A549 (cell line): ENCODE results near the gene RNF13. TPM values are rescaled to one million over a fixed set of nuclear protein-coding genes. Genes with fewer than 3 reads are reported as not detected.
A peak's percentile ranks its signal among the peaks of the same experiment; 100 is the strongest.

Source experiments
- ATAC-seq, 2 experiments: fragments of 200-7000 bp in 1 of 2; fragments of >200 bp in 1 of 2; cut with Nextera tagmentation in 1 of 2; cut with Tn5 transposase in 1 of 2; 3 replicates each; pipeline versions ENCODE4 v1.8.0 to v1.9.1; 2018 to 2020; ENCODE audit warnings: mild to moderate bottlenecking in 1 of 2, moderate library complexity in 1 of 2
- CTCF ChIA-PET: fragments of 300-600 bp; sonication (Branson Sonifier 250); formaldehyde crosslinking; extraction: SDS; loops from one replicate; lab custom pipeline; 2021; ENCODE audit warnings: antibody characterized with exemption, inconsistent platforms; lab: Yijun Ruan, JAX
- POLR2A ChIA-PET: fragments of 350-600 bp; formaldehyde crosslinking; extraction: SDS; loops from one replicate; lab custom pipeline; 2021; ENCODE audit warnings: antibody characterized with exemption, inconsistent platforms; lab: Yijun Ruan, JAX
- DNase-seq, 2 experiments: peaks; one replicate each; pipeline versions ENCODE4 v3.0.0 to v3.0.0-alpha.2; 2011 to 2016; ENCODE audit warnings: low read depth in 1 of 2, low spot score in 1 of 2
- FAIRE-seq: peaks from 2 replicates; lab custom pipeline; 2011; peaks lifted over from hg19 to GRCh38; lab: Jason Lieb, UNC
- H3K27ac ChIP-seq, 2 experiments: fragments of >200 bp; sonication (Bioruptor Twin); formaldehyde crosslinking; 3 replicates each; pipeline ENCODE4 v1.5.1; 2016 to 2017
- H3K4me1 ChIP-seq: fragments of >200 bp; sonication (Bioruptor Twin); formaldehyde crosslinking; 3 replicates; pipeline ENCODE4 v1.6.1; 2016
- H3K4me2 ChIP-seq: fragments of >200 bp; sonication (Bioruptor Twin); formaldehyde crosslinking; 3 replicates; pipeline ENCODE4 v1.6.1; 2016
- H3K4me3 ChIP-seq: fragments of >200 bp; sonication (Bioruptor Twin); formaldehyde crosslinking; 3 replicates; pipeline ENCODE4 v1.5.1; 2016
- H3K9me3 ChIP-seq: fragments of >200 bp; sonication (Bioruptor Twin); formaldehyde crosslinking; 3 replicates; pipeline ENCODE4 v1.6.1; 2016
- CBX8 ChIP-seq: fragments of 200-600 bp; sonication (generic); IDR thresholded peaks from 2 replicates; pipeline ENCODE4 v1.6.1; 2016
- CEBPB ChIP-seq, 2 experiments: fragments of >200 bp in 1 of 2; sonication (Bioruptor Twin) in 1 of 2; formaldehyde crosslinking in 1 of 2; IDR thresholded peaks; 2 replicates each; pipeline ENCODE4 v1.6.1; 2012 to 2016
- CHD2 ChIP-seq: fragments of 150-350 bp; IDR thresholded peaks from 2 replicates; pipeline ENCODE4 v1.6.1; 2014; ENCODE audit warnings: low read length; ENCODE audit not compliant: partially characterized antibody
- EHF ChIP-seq: fragments of 250-450 bp; sonication (Bioruptor Pico); IDR thresholded peaks from 2 replicates; pipeline ENCODE4 v1.5.0; 2020; ENCODE audit warnings: mild to moderate bottlenecking
- FOSB ChIP-seq: fragments of 250-450 bp; sonication (Bioruptor Pico); IDR thresholded peaks from 2 replicates; pipeline ENCODE4 v1.5.0; 2020; ENCODE audit warnings: mild to moderate bottlenecking, moderate library complexity
- FOSL2 ChIP-seq, 2 experiments: fragments of 450-650 bp in 1 of 2; fragments of >200 bp in 1 of 2; sonication (Bioruptor Twin) in 1 of 2; formaldehyde crosslinking; IDR thresholded peaks; 2 replicates each; pipeline versions ENCODE4 v1.5.0 to v1.6.1; 2016 to 2020; ENCODE audit warnings: mild to moderate bottlenecking in 1 of 2, moderate library complexity in 1 of 2
- FOXS1 ChIP-seq: fragments of 250-450 bp; sonication (Bioruptor Pico); IDR thresholded peaks from 2 replicates; pipeline ENCODE4 v1.5.0; 2020; ENCODE audit warnings: mild to moderate bottlenecking, moderate library complexity
- HOXB5 ChIP-seq: fragments of 250-450 bp; sonication (Bioruptor Pico); IDR thresholded peaks from 2 replicates; pipeline ENCODE4 v1.5.0; 2020; ENCODE audit warnings: mild to moderate bottlenecking, moderate library complexity
- KDM1A ChIP-seq: fragments of 200-600 bp; sonication (generic); IDR thresholded peaks from 2 replicates; pipeline ENCODE4 v1.6.1; 2016; ENCODE audit warnings: low read depth, mild to moderate bottlenecking
- KDM5A ChIP-seq: fragments of 200-600 bp; sonication (generic); IDR thresholded peaks from 2 replicates; pipeline ENCODE4 v1.6.1; 2016; ENCODE audit warnings: antibody characterized with exemption, mild to moderate bottlenecking
- MYC ChIP-seq: IDR thresholded peaks from 2 replicates; pipeline ENCODE4 v1.6.1; 2012; ENCODE audit warnings: mild to moderate bottlenecking, inconsistent platforms, low read length, improper control_type of control experiment, borderline replicate concordance
- PHF8 ChIP-seq: fragments of 200-600 bp; sonication (generic); IDR thresholded peaks from 2 replicates; pipeline ENCODE4 v1.6.1; 2016; ENCODE audit warnings: low read depth, mild to moderate bottlenecking, antibody characterized with exemption, moderate library complexity, borderline replicate concordance
- RNF2 ChIP-seq: fragments of 200-600 bp; sonication (generic); IDR thresholded peaks from 2 replicates; pipeline ENCODE4 v1.6.1; 2016; ENCODE audit warnings: low read depth, mild to moderate bottlenecking, antibody characterized with exemption, moderate library complexity, borderline replicate concordance
- SMC3 ChIP-seq: fragments of >200 bp; sonication (Bioruptor Twin); formaldehyde crosslinking; IDR thresholded peaks from 3 replicates; pipeline ENCODE4 v1.6.1; 2018; ENCODE audit warnings: inconsistent platforms
- TP53 ChIP-seq: fragments of 250-450 bp; sonication (Bioruptor Pico); IDR thresholded peaks from 2 replicates; pipeline ENCODE4 v1.5.0; 2021; ENCODE audit warnings: mild to moderate bottlenecking, moderate library complexity
- ZFP36 ChIP-seq: fragments of 450-650 bp; IDR thresholded peaks from 2 replicates; pipeline ENCODE4 v1.6.1; 2014; ENCODE audit warnings: borderline replicate concordance; ENCODE audit not compliant: partially characterized antibody
- WGBS: methylation state at CpG from one replicate; pipeline ENCODE4 v1.1.6; 2017; ENCODE audit errors: missing lambda C conversion rate; 5-methylcytosine and 5-hydroxymethylcytosine counted together
- polyA plus RNA-seq, 4 experiments: library from polyadenylated mRNA; depleted of rRNA in 3 of 4; stranded (reverse); fragments of >200 nt; fragmentation: RNase III in 1 of 4; extraction: RNeasy Plus Mini Kit Qiagen cat#74134 plus additional on column Dnase treatment in 1 of 4; gene quantifications; 2 replicates in 3 of 4; 3 replicates in 1 of 4; pipeline ENCODE4 v1.2.3, GENCODE V29; 2011 to 2017
- TF ChIP-seq, protein P1 (sequence below): fragments of 150-350 bp; IDR thresholded peaks from 2 replicates; pipeline ENCODE4 v1.6.1; 2014; ENCODE audit warnings: low read depth, mild to moderate bottlenecking, low read length
- TF ChIP-seq, protein P2 (sequence below): fragments of 250-450 bp; sonication (Bioruptor Pico); IDR thresholded peaks from 2 replicates; pipeline ENCODE4 v1.5.0; 2021; ENCODE audit warnings: mild to moderate bottlenecking, moderate library complexity, borderline replicate concordance
- TF ChIP-seq, protein P3 (sequence below): fragments of >200 bp; sonication (Bioruptor Twin); formaldehyde crosslinking; IDR thresholded peaks from 2 replicates; pipeline ENCODE4 v1.6.1; 2016
- TF ChIP-seq, protein P4 (sequence below): fragments of >200 bp; sonication (Bioruptor Twin); formaldehyde crosslinking; IDR thresholded peaks from 3 replicates; pipeline ENCODE4 v1.6.1; 2016
- TF ChIP-seq, protein P5 (sequence below): IDR thresholded peaks from 2 replicates; pipeline ENCODE4 v1.6.1; 2012
- TF ChIP-seq, protein P6 (sequence below): fragments of 250-450 bp; sonication (Bioruptor Pico); IDR thresholded peaks from 2 replicates; pipeline ENCODE4 v1.5.0; 2020; ENCODE audit warnings: low read depth, mild to moderate bottlenecking, moderate library complexity

RNF13 gene
- polyA plus RNA-seq, 2 of the 4 experiments (the other 2 are of a cell fraction): 46.2 to 100 TPM

DNA sequence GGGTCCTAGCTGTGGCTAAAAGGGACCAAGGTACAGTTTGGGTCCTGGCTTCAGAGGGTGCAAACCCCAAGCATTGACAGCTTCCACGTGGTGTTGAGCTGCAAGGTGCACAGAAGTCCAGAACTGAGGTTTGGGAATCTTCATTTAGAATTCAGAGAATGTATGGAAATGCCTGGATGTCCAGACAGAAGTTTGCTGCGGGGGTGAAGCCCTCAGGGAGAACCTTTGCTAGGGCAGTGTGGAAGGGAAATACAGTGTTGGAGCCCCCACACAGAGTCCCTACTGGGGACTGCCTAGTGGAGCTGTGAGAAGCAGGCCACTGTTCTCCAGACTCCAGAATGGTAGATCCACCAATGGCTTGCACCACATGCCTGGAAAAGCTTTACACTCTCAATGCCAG, 17.9 kb downstream of the RNF13 start:
- FAIRE-seq: no peak
- POLR2A ChIA-PET: no interaction called here
- TF ChIP-seq ZFP36 (peak; percentile 0), FOSL2 (IDR thresholded peaks at IDR 0.05) (no peak), FOSL2 (CRISPR knock-in tag; IDR thresholded peaks at IDR 0.05) (no peak)
- Histone ChIP-seq H3K4me3 (no peak overlapping the region), H3K4me2 (no peak overlapping the region), H3K4me1 (no peaks in the 10 kb centered on the region), H3K9me3 (peaks cover 45% of the 10 kb centered on the region), H3K27ac (no peak overlapping the region)
- peak in 1 of 2 experiments; percentile 27 for DNase-seq
- ATAC-seq: no peak
- WGBS: 100% methylated on average over 2 of the region's 2 CpGs
- CTCF ChIA-PET: interaction anchor here (1.0 to 2.0 kb wide), 2 partner anchors 22 to 124 kb away, joined by 3 to 5 read pairs; no protein-coding TSS in a partner anchor

DNA sequence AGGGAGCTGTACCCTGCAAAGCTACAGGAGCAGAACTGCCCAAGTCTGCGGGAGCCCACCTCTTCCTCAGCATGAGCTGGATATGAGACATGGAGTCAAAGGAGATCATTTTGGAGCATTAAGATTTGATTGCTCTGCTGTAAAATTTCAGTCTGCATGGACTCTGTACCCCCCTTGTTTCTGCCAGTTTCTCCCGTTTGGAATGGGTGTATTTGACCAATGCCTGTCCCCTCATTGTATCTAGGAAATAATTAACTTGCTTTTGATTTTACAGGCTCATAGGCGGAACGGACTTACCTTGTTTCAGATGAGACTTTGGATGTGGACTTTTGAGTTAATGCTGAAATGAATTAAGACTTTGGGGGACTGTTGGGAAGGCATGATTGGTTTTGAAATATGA, 18.3 kb downstream of the RNF13 start:
- peaks cover 48% of the 10 kb centered on the region for H3K9me3 ChIP-seq
- no peak overlapping the region for H3K4me3 ChIP-seq
- ATAC-seq (no peak), DNase-seq (no peak), FAIRE-seq (no peak)
- ChIA-PET POLR2A (no interaction called here), CTCF (interaction anchor here (1.0 to 2.0 kb wide), 2 partner anchors 23 to 124 kb away, joined by 3 to 5 read pairs; no protein-coding TSS in a partner anchor)
- TF ChIP-seq HOXB5 (CRISPR knock-in tag): no peak
- no peak for TF ChIP-seq KDM1A
- no peak for TF ChIP-seq MYC
- TF ChIP-seq, protein P1, sequence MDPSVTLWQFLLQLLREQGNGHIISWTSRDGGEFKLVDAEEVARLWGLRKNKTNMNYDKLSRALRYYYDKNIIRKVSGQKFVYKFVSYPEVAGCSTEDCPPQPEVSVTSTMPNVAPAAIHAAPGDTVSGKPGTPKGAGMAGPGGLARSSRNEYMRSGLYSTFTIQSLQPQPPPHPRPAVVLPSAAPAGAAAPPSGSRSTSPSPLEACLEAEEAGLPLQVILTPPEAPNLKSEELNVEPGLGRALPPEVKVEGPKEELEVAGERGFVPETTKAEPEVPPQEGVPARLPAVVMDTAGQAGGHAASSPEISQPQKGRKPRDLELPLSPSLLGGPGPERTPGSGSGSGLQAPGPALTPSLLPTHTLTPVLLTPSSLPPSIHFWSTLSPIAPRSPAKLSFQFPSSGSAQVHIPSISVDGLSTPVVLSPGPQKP: no peak
- no peak for TF ChIP-seq FOXS1
- TF ChIP-seq PHF8: no peak
- TF ChIP-seq TP53 (CRISPR knock-in tag): no peak
- TF ChIP-seq CBX8: no peak
- TF ChIP-seq SMC3: no peak
- no peak for TF ChIP-seq FOSL2 (IDR thresholded peaks at IDR 0.05)
- no peak for TF ChIP-seq FOSL2 (CRISPR knock-in tag; IDR thresholded peaks at IDR 0.05)
- no peak for TF ChIP-seq ZFP36
- no peak for TF ChIP-seq CHD2
- TF ChIP-seq KDM5A: no peak
- no peak overlapping the region for H3K4me2 ChIP-seq
- H3K4me1 ChIP-seq: no peaks in the 10 kb centered on the region
- H3K27ac ChIP-seq: no peak overlapping the region
- WGBS: 92% methylated on average over 4 of the region's 4 CpGs

DNA sequence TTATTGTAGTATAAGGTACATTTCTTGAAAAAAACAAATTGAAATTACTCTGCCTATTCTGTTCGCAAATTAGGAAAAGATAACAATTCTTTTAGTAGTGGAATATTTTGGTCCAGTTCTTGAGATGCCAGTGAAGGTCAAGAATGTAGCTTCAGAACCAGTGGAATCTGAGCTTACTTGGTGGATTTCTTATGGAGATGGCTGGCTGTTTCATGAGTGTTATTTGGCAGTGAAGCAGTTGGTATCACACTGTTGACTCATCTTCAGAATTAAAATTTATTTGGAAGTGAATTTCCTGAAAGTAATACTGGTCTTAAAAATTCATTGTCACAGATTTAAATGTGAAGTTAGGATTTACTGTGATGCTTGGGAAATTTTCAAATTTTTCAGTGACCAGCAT, 19.1 kb downstream of the RNF13 start:
- Histone ChIP-seq H3K4me3 (no peak overlapping the region), H3K4me1 (no peaks in the 10 kb centered on the region), H3K9me3 (peaks cover 49% of the 10 kb centered on the region), H3K27ac (no peak overlapping the region), H3K4me2 (no peak overlapping the region)
- 91% methylated on average over 1 of the region's 1 CpG for WGBS
- ATAC-seq (no peak), FAIRE-seq (no peak), DNase-seq (no peak)
- TF ChIP-seq, protein P2, sequence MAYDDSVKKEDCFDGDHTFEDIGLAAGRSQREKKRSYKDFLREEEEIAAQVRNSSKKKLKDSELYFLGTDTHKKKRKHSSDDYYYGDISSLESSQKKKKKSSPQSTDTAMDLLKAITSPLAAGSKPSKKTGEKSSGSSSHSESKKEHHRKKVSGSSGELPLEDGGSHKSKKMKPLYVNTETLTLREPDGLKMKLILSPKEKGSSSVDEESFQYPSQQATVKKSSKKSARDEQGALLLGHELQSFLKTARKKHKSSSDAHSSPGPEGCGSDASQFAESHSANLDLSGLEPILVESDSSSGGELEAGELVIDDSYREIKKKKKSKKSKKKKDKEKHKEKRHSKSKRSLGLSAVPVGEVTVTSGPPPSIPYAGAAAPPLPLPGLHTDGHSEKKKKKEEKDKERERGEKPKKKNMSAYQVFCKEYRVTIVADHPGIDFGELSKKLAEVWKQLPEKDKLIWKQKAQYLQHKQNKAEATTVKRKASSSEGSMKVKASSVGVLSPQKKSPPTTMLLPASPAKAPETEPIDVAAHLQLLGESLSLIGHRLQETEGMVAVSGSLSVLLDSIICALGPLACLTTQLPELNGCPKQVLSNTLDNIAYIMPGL (CRISPR knock-in tag): no peak
- TF ChIP-seq FOSB (CRISPR knock-in tag) (no peak), CBX8 (no peak), CEBPB (IDR thresholded peaks at IDR 0.05) (no peak), RNF2 (no peak), EHF (no peak), SMC3 (no peak), KDM1A (no peak)
- TF ChIP-seq, protein P1: no peak
- TF ChIP-seq, protein P3, sequence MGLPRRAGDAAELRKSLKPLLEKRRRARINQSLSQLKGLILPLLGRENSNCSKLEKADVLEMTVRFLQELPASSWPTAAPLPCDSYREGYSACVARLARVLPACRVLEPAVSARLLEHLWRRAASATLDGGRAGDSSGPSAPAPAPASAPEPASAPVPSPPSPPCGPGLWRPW: no peak
- TF ChIP-seq, protein P4, sequence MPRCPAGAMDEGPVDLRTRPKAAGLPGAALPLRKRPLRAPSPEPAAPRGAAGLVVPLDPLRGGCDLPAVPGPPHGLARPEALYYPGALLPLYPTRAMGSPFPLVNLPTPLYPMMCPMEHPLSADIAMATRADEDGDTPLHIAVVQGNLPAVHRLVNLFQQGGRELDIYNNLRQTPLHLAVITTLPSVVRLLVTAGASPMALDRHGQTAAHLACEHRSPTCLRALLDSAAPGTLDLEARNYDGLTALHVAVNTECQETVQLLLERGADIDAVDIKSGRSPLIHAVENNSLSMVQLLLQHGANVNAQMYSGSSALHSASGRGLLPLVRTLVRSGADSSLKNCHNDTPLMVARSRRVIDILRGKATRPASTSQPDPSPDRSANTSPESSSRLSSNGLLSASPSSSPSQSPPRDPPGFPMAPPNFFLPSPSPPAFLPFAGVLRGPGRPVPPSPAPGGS: no peak
- TF ChIP-seq, protein P5, sequence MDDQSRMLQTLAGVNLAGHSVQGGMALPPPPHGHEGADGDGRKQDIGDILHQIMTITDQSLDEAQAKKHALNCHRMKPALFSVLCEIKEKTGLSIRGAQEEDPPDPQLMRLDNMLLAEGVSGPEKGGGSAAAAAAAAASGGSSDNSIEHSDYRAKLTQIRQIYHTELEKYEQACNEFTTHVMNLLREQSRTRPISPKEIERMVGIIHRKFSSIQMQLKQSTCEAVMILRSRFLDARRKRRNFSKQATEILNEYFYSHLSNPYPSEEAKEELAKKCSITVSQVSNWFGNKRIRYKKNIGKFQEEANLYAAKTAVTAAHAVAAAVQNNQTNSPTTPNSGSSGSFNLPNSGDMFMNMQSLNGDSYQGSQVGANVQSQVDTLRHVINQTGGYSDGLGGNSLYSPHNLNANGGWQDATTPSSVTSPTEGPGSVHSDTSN: no peak
- TF ChIP-seq, protein P6, sequence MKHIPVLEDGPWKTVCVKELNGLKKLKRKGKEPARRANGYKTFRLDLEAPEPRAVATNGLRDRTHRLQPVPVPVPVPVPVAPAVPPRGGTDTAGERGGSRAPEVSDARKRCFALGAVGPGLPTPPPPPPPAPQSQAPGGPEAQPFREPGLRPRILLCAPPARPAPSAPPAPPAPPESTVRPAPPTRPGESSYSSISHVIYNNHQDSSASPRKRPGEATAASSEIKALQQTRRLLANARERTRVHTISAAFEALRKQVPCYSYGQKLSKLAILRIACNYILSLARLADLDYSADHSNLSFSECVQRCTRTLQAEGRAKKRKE: no peak
- POLR2A ChIA-PET: no interaction called here
- CTCF ChIA-PET: interaction anchor here (2.0 kb wide), 1 partner anchor 23 kb away, joined by 5 read pairs; no protein-coding TSS in a partner anchor
